ENCODE data around the gene SYT12. TPM values are rescaled to one million over a fixed set of nuclear protein-coding genes. Genes with fewer than 3 reads are reported as not detected.

SYT12 gene
- total RNA-seq, 1 experiment from 2014 or later: 1.9 TPM

DNA sequence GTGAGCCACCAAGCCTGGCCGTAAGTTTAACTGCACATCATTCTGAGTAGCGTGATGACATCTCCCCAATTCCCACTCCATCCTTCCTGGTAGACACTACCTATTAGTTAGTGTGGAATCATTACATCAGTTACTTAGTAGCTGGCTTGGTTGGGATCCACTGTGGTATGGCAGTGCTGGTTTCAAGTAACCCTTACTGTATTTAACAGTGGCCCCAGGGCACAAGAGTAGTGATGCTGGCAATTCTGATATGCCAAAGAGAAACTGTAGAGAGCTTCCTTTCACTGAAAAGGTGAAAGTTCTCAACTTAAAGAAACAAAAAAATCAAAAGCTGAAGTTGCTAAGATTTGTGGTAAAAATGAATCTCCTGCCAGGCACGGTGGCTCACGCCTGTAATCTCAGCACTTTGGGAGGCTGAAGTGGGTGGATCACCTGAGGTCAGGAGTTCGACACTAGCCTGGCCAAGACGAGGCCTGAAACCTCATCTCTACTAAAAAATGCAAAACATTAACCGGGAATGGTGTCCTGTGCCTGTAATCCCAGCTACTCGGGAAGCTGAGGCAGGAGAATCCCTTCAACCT, 60.9 kb downstream of the SYT12 start:
- no peaks in the 10 kb centered on the region for H3K4me1 ChIP-seq (ENCODE audit: insufficient read depth, low read length)
- no peak overlapping the region for H2AFZ ChIP-seq (ENCODE audit: low read length)
- no peaks in the 10 kb centered on the region for H3K79me1 ChIP-seq (ENCODE audit: insufficient read depth, low read depth, low read length, poor library complexity, severe bottlenecking)
- no peak for TF ChIP-seq CTCF (conservative IDR thresholded peaks at IDR 0.05)
- H3K14ac ChIP-seq (ENCODE audit: insufficient read depth, low read length): no peak overlapping the region
- WGBS (ENCODE audit: extremely low coverage, insufficient read length, low lambda C conversion rate): no CpG with 5 or more reads among the region's 8 CpGs
- H3K23ac ChIP-seq (ENCODE audit: insufficient read length, low read depth, low read length): no peak overlapping the region
- Mint-ChIP-seq H3K4me1 (peaks cover 10 to 13% of the 10 kb centered on the region in 2 experiments), H3K4me3 (no peak overlapping the region), H3K36me3 (ENCODE audit: insufficient read depth in 1 of 3, low read depth in 3 of 3) (no peaks in the 10 kb centered on the region; a peak in 1 of 7 replicates), H3K9me3 (no peaks in the 10 kb centered on the region; a peak in 2 of 5 replicates), H3K27me3 (ENCODE audit: low read depth) (no peaks in the 10 kb centered on the region), H3K27ac (no peak overlapping the region)
- no peak overlapping the region for H2BK12ac ChIP-seq (ENCODE audit: insufficient read length, low read depth, low read length)
- no peaks in the 10 kb centered on the region for H3K9me3 ChIP-seq (ENCODE audit: control insufficient read depth, low read depth, low read length)
- H2BK120ac ChIP-seq (ENCODE audit: low read depth, low read length, poor library complexity, severe bottlenecking): no peak overlapping the region
- DNase-seq: no peak
- H3K4ac ChIP-seq (ENCODE audit: low read depth, low read length): no peak overlapping the region
- H4K5ac ChIP-seq (ENCODE audit: insufficient read length, low read depth, low read length): no peak overlapping the region
- no peak overlapping the region for H3T11ph ChIP-seq (ENCODE audit: low read length)
- no peak overlapping the region for H3K18ac ChIP-seq (ENCODE audit: insufficient read length, low read depth, low read length)
- no peak overlapping the region for H2BK20ac ChIP-seq (ENCODE audit: low read depth, low read length, poor library complexity, severe bottlenecking)
- no peak overlapping the region for H2BK5ac ChIP-seq (ENCODE audit: insufficient read length, low read length)
- no peaks in the 10 kb centered on the region for H3K79me2 ChIP-seq (ENCODE audit: insufficient read depth, low read length)
- H2AK5ac ChIP-seq (ENCODE audit: insufficient read length, low read length): no peak overlapping the region
- H3K27ac ChIP-seq (ENCODE audit: insufficient read length, low read depth, low read length): no peak overlapping the region
- H4K20me1 ChIP-seq (ENCODE audit: control insufficient read depth, insufficient read depth, insufficient read length): no peaks in the 10 kb centered on the region
- no peak overlapping the region for H2BK15ac ChIP-seq (ENCODE audit: low read depth, low read length)
- H4K8ac ChIP-seq (replicated peaks; ENCODE audit: insufficient read length, low read depth, low read length): no peak overlapping the region
- H3K23me2 ChIP-seq (ENCODE audit: insufficient read length, low read depth, low read length, poor library complexity, severe bottlenecking): no peaks in the 10 kb centered on the region
- no peak overlapping the region for H4K91ac ChIP-seq (ENCODE audit: insufficient read length, low read depth, low read length)
- H3K9ac ChIP-seq (ENCODE audit: extremely low read depth, insufficient read length, low read length): no peak overlapping the region
- no peak overlapping the region for H3K4me2 ChIP-seq (ENCODE audit: insufficient read depth, insufficient read length, low read length)
- H3K27me3 ChIP-seq (ENCODE audit: insufficient read depth, low read length): no peaks in the 10 kb centered on the region
- H3K56ac ChIP-seq (ENCODE audit: insufficient read length, low read depth, low read length): no peak overlapping the region
